C4-2B (cell line): ENCODE results near the gene CLCN3.
"Not testable (repeated sequence)": the region's sequence is repeated elsewhere in the genome, so short reads cannot be mapped to it uniquely, and the experiment has no call there.

ENCODE experiments used
- H3K27ac ChIP-seq: fragments of 450-650 bp; 2 replicates; pipeline ENCODE4 v1.5.1; 2017
- CTCF ChIP-seq: fragments of 450-650 bp; conservative IDR thresholded peaks from 2 replicates; pipeline ENCODE4 v1.5.1; 2017; ENCODE audit warnings: mild to moderate bottlenecking
- ZFX ChIP-seq: fragments of 450-650 bp; IDR thresholded peaks from 2 replicates; pipeline ENCODE4 v1.6.1; 2017

Gene CLCN3

DNA sequence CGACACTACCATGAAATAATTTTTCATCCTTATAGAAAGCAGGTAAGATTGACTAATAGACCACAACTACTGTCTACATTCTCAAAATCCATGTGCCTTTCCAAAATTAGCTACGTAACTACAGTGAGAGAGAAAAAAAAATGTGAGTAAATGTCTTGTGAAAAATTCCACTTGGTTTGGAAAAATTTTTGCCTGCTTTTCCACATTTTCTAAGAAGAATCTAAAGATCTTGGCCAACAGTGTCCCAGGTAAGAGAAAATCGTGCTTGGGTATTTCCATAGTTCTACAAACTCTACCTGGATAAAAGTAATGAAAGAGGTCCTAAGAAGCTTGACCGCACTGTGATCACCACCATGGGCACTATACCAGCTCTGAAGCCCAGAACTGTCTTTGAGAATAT is 1.4 kb upstream of the CLCN3 start:
- TF ChIP-seq CTCF, result no peak
- TF ChIP-seq ZFX, result no peak
- no peak overlapping the region; the same call in 1 of the 2 replicates for H3K27ac ChIP-seq

DNA sequence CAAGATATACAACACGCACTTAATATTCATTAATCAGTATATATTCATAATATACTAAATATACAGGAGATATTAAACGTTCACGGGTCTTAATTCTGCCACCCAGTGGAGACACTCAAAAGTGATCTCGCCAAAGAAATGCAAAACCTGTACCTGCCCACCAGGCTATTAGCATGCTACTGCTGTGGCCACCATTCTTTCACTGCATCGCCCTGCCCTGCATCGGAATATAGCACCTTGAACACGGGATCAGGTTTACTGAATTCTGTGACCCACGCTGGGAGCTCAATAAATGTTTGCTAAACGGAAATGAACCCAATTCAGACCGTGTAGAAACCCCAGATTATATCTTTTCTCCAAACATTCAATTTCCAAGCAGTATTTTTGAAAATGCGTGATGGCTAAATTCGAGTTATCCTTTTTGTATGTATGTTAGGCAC is 840 bp upstream of the CLCN3 start:
- peak; percentile 76 for TF ChIP-seq CTCF
- TF ChIP-seq ZFX, result no peak
- H3K27ac ChIP-seq, result peak overlapping the region; percentile 87

- peak overlapping the region; percentile 87 for H3K27ac ChIP-seq
- TF ChIP-seq CTCF (no peak), ZFX (no peak)
Observed at GRCh38 chr4:169620880-169621248, 486 bp downstream of the CLCN3 start.

GRCh38 chr4:169621731-169622492 is 1.5 kb downstream of the CLCN3 start:
- H3K27ac ChIP-seq, result no peak overlapping the region
- no peak for TF ChIP-seq ZFX
- no peak for TF ChIP-seq CTCF

- no peak overlapping the region for H3K27ac ChIP-seq
- TF ChIP-seq CTCF (no peak), ZFX (no peak)
Observed at GRCh38 chr4:169622566-169622965, 2.2 kb downstream of the CLCN3 start.

GRCh38 chr4:169624012-169624411 is 3.6 kb downstream of the CLCN3 start:
- not testable (repeated sequence) for H3K27ac ChIP-seq

DNA sequence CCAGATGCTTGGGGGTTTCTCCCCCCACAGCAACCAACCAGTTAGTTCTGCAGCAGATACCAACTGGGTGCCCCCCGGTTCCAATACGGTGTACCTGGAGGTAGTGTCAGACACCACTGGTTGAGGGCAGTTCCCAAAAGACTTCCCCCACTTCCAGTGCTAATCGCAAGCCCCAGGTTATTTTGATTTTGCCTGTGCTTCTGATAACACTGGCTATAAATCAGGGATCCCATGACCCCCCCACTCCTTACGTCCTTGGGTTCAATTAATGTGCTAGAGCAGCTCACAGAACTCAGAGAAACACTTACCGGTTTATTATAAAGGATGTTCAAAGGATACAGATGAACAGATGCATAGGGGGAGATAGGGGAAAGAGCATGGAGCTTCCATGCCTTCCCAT is 5.5 kb downstream of the CLCN3 start:
- H3K27ac ChIP-seq, result no peak overlapping the region
- no peak for TF ChIP-seq CTCF
- no peak for TF ChIP-seq ZFX
